Aorta (tissue), 5 donors: ENCODE data around the gene POLR2F. TPM values are rescaled to one million over a fixed set of nuclear protein-coding genes. Genes with fewer than 3 reads are reported as not detected.

ENCODE experiments used
- ATAC-seq: fragments of 200-7000 bp; cut with Tn5 transposase; one replicate; pipeline ENCODE4 v1.9.1; 2022; ENCODE audit warnings: moderate library complexity; ENCODE audit not compliant: low FRiP score
- DNase-seq, 2 donors: peaks; one replicate each; pipeline ENCODE4 v3.0.0-alpha.2; 2020
- H3K27ac ChIP-seq, 2 donors: one replicate each; pipeline ENCODE4 v1.5.1; 2013; ENCODE audit warnings: low read length in 2 of 2, mild to moderate bottlenecking in 2 of 2, moderate library complexity in 2 of 2, control low read depth in 1 of 2, inconsistent platforms in 1 of 2, low read depth in 1 of 2
- H3K27me3 ChIP-seq, 2 donors: one replicate each; pipeline ENCODE4 v1.6.1; 2013; ENCODE audit warnings: control low read depth in 1 of 2, low read length in 1 of 2, mild to moderate bottlenecking in 1 of 2, moderate library complexity in 1 of 2; ENCODE audit not compliant: insufficient read depth in 2 of 2, control insufficient read depth in 1 of 2
- H3K36me3 ChIP-seq, 2 donors: one replicate each; pipeline ENCODE4 v1.6.1; 2013; ENCODE audit warnings: control low read depth in 1 of 2, low read length in 1 of 2, mild to moderate bottlenecking in 1 of 2; ENCODE audit not compliant: insufficient read depth in 2 of 2, control insufficient read depth in 1 of 2
- H3K4me1 ChIP-seq, 2 donors: one replicate each; pipeline ENCODE4 v1.6.1; 2013; ENCODE audit warnings: low read length in 2 of 2, control low read depth in 1 of 2, mild to moderate bottlenecking in 1 of 2, moderate library complexity in 1 of 2; ENCODE audit not compliant: insufficient read depth in 2 of 2, control insufficient read depth in 1 of 2
- H3K4me3 ChIP-seq, 2 donors: one replicate each; pipeline ENCODE4 v1.5.1; 2013; ENCODE audit warnings: low read length in 2 of 2, control low read depth in 1 of 2, mild to moderate bottlenecking in 1 of 2
- H3K9me3 ChIP-seq: one replicate; pipeline ENCODE4 v1.6.1; 2013; ENCODE audit warnings: mild to moderate bottlenecking, low read length; ENCODE audit not compliant: control insufficient read depth
- WGBS, 2 donors: extraction: QIAGEN DNeasy Blood & Tissue Kit; methylation state at CpG; one replicate each; pipeline ENCODE4 v1.1.7; 2013; 5-methylcytosine and 5-hydroxymethylcytosine counted together
- intact Hi-C, 2 donors: fragments of 100-400 bp; cut with DNase I; formaldehyde crosslinking; loops; one replicate each; pipeline versions ENCODE4 v1.14.2 to v1.15.0; 2022
- polyA plus RNA-seq, 2 donors: library from polyadenylated mRNA; stranded (reverse); fragments of 200-250 nt; gene quantifications; one replicate each; pipeline ENCODE4 v1.2.3, GENCODE V29; 2013
- total RNA-seq, 2 donors: library from RNA; stranded (reverse); fragmentation: NEBNext Ultra II Directional; extraction: Animal tissue kit (Norgen Biotek cat#: 25700); gene quantifications; one replicate each; pipeline ENCODE4 v1.2.1, GENCODE V29; 2021
- donor health status: healthy with polysubstance abuse.
- donor health status: Bipolar disorder and iron deficiency.
- donor health status: DM: no; HTN: no; CAD: no.
- donor health status: DM: no; HTN: no; CAD: no.
- donor health status: DM: yes; HTN: yes; CAD: no.

POLR2F gene
- total and polyA plus RNA-seq, 4 donors, result 45.9 to 169 (median 98.3) TPM

- H3K27me3 ChIP-seq, result no peaks in the 10 kb centered on the region
- intact Hi-C loops, result no loop called here
- H3K9me3 ChIP-seq, result no peaks in the 10 kb centered on the region
- H3K36me3 ChIP-seq, result no peaks in the 10 kb centered on the region
- WGBS, 2 donors, result 89% methylated on average over 7 to 8 of the region's 8 CpGs
- DNase-seq (no peak), ATAC-seq (peak; percentile 13)
- no peaks in the 10 kb centered on the region for H3K4me1 ChIP-seq
- H3K27ac ChIP-seq, result no peak overlapping the region
- H3K4me3 ChIP-seq, result no peak overlapping the region
Measured at GRCh38 chr22:37996515-37997246, 43.2 kb downstream of the POLR2F start.

- H3K27me3 ChIP-seq, result no peaks in the 10 kb centered on the region
- H3K4me1 ChIP-seq, result no peaks in the 10 kb centered on the region
- no peaks in the 10 kb centered on the region for H3K9me3 ChIP-seq
- H3K27ac ChIP-seq, result no peak overlapping the region
- H3K36me3 ChIP-seq, result no peaks in the 10 kb centered on the region
- ATAC-seq (no peak), DNase-seq (no peak)
- intact Hi-C loops, result no loop called here
- H3K4me3 ChIP-seq, result no peak overlapping the region
- WGBS, 2 donors, result 68 to 71% methylated on average over 7 of the region's 7 CpGs
Measured at GRCh38 chr22:37998543-37998942, 45.0 kb downstream of the POLR2F start.

- Histone ChIP-seq H3K27me3 (no peaks in the 10 kb centered on the region), H3K9me3 (no peaks in the 10 kb centered on the region), H3K27ac (no peak overlapping the region), H3K4me1 (no peaks in the 10 kb centered on the region), H3K36me3 (no peaks in the 10 kb centered on the region), H3K4me3 (no peak overlapping the region)
- DNase-seq, result no peak
- no peak for ATAC-seq
- 81 to 82% methylated on average over 10 of the region's 10 CpGs for WGBS, 2 donors
- intact Hi-C loops, result no loop called here
Measured at GRCh38 chr22:37999236-37999635, 45.7 kb downstream of the POLR2F start.

GRCh38 chr22:37999640-38000272 is 46.3 kb downstream of the POLR2F start:
- no peak for DNase-seq
- Histone ChIP-seq H3K27me3 (no peaks in the 10 kb centered on the region), H3K4me1 (no peaks in the 10 kb centered on the region), H3K27ac (no peak overlapping the region), H3K9me3 (no peaks in the 10 kb centered on the region), H3K4me3 (no peak overlapping the region), H3K36me3 (no peaks in the 10 kb centered on the region)
- WGBS, 2 donors, result 53 to 57% methylated on average over 16 of the region's 16 CpGs
- no peak for ATAC-seq
- intact Hi-C loops, result no loop called here

DNA sequence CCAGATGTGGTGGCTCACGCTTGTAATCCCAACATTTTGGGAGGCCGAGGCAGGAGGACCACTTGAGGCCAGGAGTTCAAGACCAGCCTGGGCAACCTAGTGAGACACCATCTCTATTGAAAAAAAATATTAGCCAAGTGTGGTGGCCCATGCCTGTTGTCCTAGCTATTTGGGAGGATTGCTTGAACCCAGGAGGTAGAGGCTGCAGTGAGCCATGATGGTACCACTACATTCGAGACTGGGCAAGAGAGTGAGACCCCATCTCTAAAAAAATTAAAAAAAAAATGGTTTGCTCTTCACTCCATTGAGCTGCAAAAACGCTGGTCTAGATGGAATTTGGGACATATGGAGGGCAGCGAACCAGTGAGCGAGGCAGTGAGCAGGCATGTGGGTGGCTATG is 52.4 kb downstream of the POLR2F start:
- intact Hi-C loops, result no loop called here
- no peaks in the 10 kb centered on the region for H3K4me1 ChIP-seq
- H3K27me3 ChIP-seq, result no peaks in the 10 kb centered on the region
- no peaks in the 10 kb centered on the region for H3K36me3 ChIP-seq
- H3K9me3 ChIP-seq, result no peaks in the 10 kb centered on the region
- H3K27ac ChIP-seq, result no peak overlapping the region
- 92% methylated on average over 6 of the region's 6 CpGs for WGBS, 2 donors
- DNase-seq (no peak), ATAC-seq (no peak)
- no peak overlapping the region for H3K4me3 ChIP-seq

DNA sequence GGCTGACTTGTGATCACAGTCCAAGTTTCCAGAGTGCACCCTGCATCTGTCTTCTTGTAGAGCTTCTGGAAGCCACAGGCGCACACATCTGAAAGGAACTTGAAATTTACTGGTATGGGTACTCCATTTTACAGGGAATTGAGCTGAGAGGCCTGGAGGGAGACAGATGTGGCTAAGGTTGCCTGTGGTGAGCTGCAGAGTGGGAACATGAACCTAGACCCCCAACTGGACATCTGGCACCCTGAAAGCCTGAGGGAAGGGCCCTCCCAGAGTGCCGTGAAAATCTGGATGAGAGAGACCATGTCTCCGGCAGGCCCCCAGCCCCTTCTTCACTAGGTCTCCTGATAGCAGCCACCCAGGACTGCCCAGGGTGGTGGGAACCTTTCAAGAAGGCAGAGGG is 53.4 kb downstream of the POLR2F start:
- Histone ChIP-seq H3K9me3 (no peaks in the 10 kb centered on the region), H3K4me1 (no peaks in the 10 kb centered on the region), H3K36me3 (no peaks in the 10 kb centered on the region), H3K27me3 (no peaks in the 10 kb centered on the region), H3K4me3 (no peak overlapping the region), H3K27ac (no peak overlapping the region)
- intact Hi-C loops, result no loop called here
- DNase-seq, result no peak
- ATAC-seq, result peak; percentile 44
- 89 to 95% methylated on average over 3 of the region's 3 CpGs for WGBS, 2 donors

GRCh38 chr22:38007330-38007902 is 53.9 kb downstream of the POLR2F start:
- Histone ChIP-seq H3K27me3 (no peaks in the 10 kb centered on the region), H3K27ac (no peak overlapping the region), H3K9me3 (no peaks in the 10 kb centered on the region), H3K36me3 (no peaks in the 10 kb centered on the region), H3K4me1 (no peaks in the 10 kb centered on the region), H3K4me3 (no peak overlapping the region)
- intact Hi-C loops, result no loop called here
- WGBS, 2 donors, result 88 to 93% methylated on average over 13 of the region's 13 CpGs
- DNase-seq, result no peak
- ATAC-seq, result peak; percentile 29

GRCh38 chr22:38009000-38009806 is 55.7 kb downstream of the POLR2F start:
- H3K27ac ChIP-seq, result no peak overlapping the region
- WGBS, 2 donors, result 79 to 83% methylated on average over 14 of the region's 14 CpGs
- intact Hi-C loops, result no loop called here

More at GRCh38 chr22:38009000-38009806, 55.7 kb downstream of the POLR2F start:
- Histone ChIP-seq H3K9me3 (no peaks in the 10 kb centered on the region), H3K4me3 (no peak overlapping the region), H3K27me3 (no peaks in the 10 kb centered on the region), H3K36me3 (no peaks in the 10 kb centered on the region), H3K4me1 (no peaks in the 10 kb centered on the region)
- peak; percentile 26 for ATAC-seq
- peak in 1 of 2 donors; percentile 66 for DNase-seq
